IMR-90 (cell line): ENCODE measurements around the gene ETS1. TPM values are rescaled to one million over a fixed set of nuclear protein-coding genes. Genes with fewer than 3 reads are reported as not detected.

Experiments used
- ATAC-seq: fragments of 200-7000 bp; cut with Tn5 transposase; 2 replicates; pipeline ENCODE4 v1.9.1; 2020; ENCODE audit warnings: low read depth, mild to moderate bottlenecking, moderate library complexity
- BruUV-seq: library from RNA; stranded (reverse); fragments of 400-500 nt; replicated peaks from 2 replicates; lab custom pipeline; 2021; lab: Mats Ljungman, UMichigan
- CTCF ChIA-PET: fragments of 300-600 bp; formaldehyde crosslinking; extraction: SDS; loops from one replicate; lab custom pipeline; 2021; ENCODE audit warnings: antibody characterized with exemption; lab: Yijun Ruan, JAX
- POLR2A ChIA-PET: fragments of 300-600 bp; sonication (Branson Sonifier 250); formaldehyde crosslinking; loops from one replicate; lab custom pipeline; 2022; ENCODE audit warnings: antibody characterized with exemption; ENCODE audit not compliant: unreplicated experiment; lab: Charles Lee
- DNase-seq: peaks from one replicate; pipeline ENCODE4 v3.0.0; 2013
- H2AFZ ChIP-seq: replicated peaks from 2 replicates; pipeline ENCODE3; 2013; ENCODE audit warnings: low read length, mild to moderate bottlenecking; ENCODE audit not compliant: poor library complexity
- H2AK5ac ChIP-seq: 2 replicates; pipeline ENCODE4 v1.6.1; 2013; ENCODE audit warnings: low read depth, low read length, inconsistent platforms
- H2AK9ac ChIP-seq: replicated peaks from 2 replicates; pipeline ENCODE3; 2013; ENCODE audit warnings: mild to moderate bottlenecking, low read depth, low read length, moderate library complexity; ENCODE audit not compliant: poor library complexity
- H2BK120ac ChIP-seq: 2 replicates; pipeline ENCODE4 v1.6.1; 2013; ENCODE audit warnings: low read depth, low read length, inconsistent platforms
- H2BK15ac ChIP-seq: 3 replicates; pipeline ENCODE4 v1.6.1; 2013; ENCODE audit warnings: low read depth, low read length, inconsistent platforms
- H2BK20ac ChIP-seq: 2 replicates; pipeline ENCODE4 v1.6.1; 2013; ENCODE audit warnings: low read depth, mild to moderate bottlenecking, inconsistent platforms, low read length, moderate library complexity
- H2BK5ac ChIP-seq: 2 replicates; pipeline ENCODE4 v1.6.1; 2013; ENCODE audit warnings: mild to moderate bottlenecking, low read depth, low read length, inconsistent platforms; ENCODE audit not compliant: poor library complexity, severe bottlenecking
- H3K14ac ChIP-seq: replicated peaks from 2 replicates; pipeline ENCODE4 v1.6.1; 2013; ENCODE audit warnings: low read depth, low read length, inconsistent platforms
- H3K18ac ChIP-seq: 2 replicates; pipeline ENCODE4 v1.6.1; 2013; ENCODE audit warnings: low read depth, low read length, control low read depth
- H3K23ac ChIP-seq: 2 replicates; pipeline ENCODE4 v1.6.1; 2013; ENCODE audit warnings: low read depth, low read length, inconsistent platforms
- H3K27ac ChIP-seq: 2 replicates; pipeline ENCODE4 v1.5.1; 2013; ENCODE audit warnings: mild to moderate bottlenecking, control low read depth, low read length; ENCODE audit not compliant: insufficient read depth
- H3K27me3 ChIP-seq: 2 replicates; pipeline ENCODE4 v1.6.1; 2013; ENCODE audit warnings: low read length; ENCODE audit not compliant: control insufficient read depth, insufficient read depth
- H3K36me3 ChIP-seq: 2 replicates; pipeline ENCODE4 v1.6.1; 2013; ENCODE audit warnings: low read length, mixed read lengths; ENCODE audit not compliant: control insufficient read depth, insufficient read depth
- H3K4ac ChIP-seq: 2 replicates; pipeline ENCODE4 v1.6.1; 2013; ENCODE audit warnings: low read depth, low read length, inconsistent platforms
- H3K4me1 ChIP-seq: 2 replicates; pipeline ENCODE4 v1.6.1; 2013; ENCODE audit warnings: low read length, mixed read lengths; ENCODE audit not compliant: control insufficient read depth, insufficient read depth
- H3K4me2 ChIP-seq: 2 replicates; pipeline ENCODE4 v1.6.1; 2013; ENCODE audit warnings: low read depth, mild to moderate bottlenecking, control low read depth, low read length, moderate library complexity
- H3K4me3 ChIP-seq: 2 replicates; pipeline ENCODE4 v1.5.1; 2013; ENCODE audit warnings: low read depth, mild to moderate bottlenecking, control low read depth, low read length, moderate library complexity; ENCODE audit not compliant: insufficient read depth
- H3K56ac ChIP-seq: 2 replicates; pipeline ENCODE4 v1.6.1; 2013; ENCODE audit warnings: low read length, inconsistent platforms; ENCODE audit not compliant: insufficient read depth; ENCODE audit errors: extremely low read depth
- H3K79me1 ChIP-seq, 2 experiments: 2 replicates each; pipeline ENCODE4 v1.6.1; 2013; ENCODE audit warnings: low read length in 2 of 2, inconsistent platforms in 1 of 2, low read depth in 1 of 2
- H3K9ac ChIP-seq: 2 replicates; pipeline ENCODE4 v1.6.1; 2013; ENCODE audit warnings: low read depth, low read length, control low read depth
- H3K9me1 ChIP-seq: 2 replicates; pipeline ENCODE4 v1.6.1; 2013; ENCODE audit warnings: low read length, inconsistent platforms; ENCODE audit not compliant: insufficient read depth
- H3K9me3 ChIP-seq: 2 replicates; pipeline ENCODE4 v1.6.1; 2013; ENCODE audit warnings: low read length; ENCODE audit not compliant: control insufficient read depth, insufficient read depth
- H4K20me1 ChIP-seq: 2 replicates; pipeline ENCODE4 v1.6.1; 2013; ENCODE audit warnings: low read length, inconsistent platforms; ENCODE audit not compliant: insufficient read depth
- H4K5ac ChIP-seq: 2 replicates; pipeline ENCODE4 v1.6.1; 2013; ENCODE audit warnings: mild to moderate bottlenecking, low read depth, low read length, control low read depth
- H4K8ac ChIP-seq, 2 experiments: 2 replicates each; pipeline ENCODE4 v1.6.1; 2013; ENCODE audit warnings: low read depth in 2 of 2, low read length in 2 of 2, control low read depth in 1 of 2, inconsistent platforms in 1 of 2
- H4K91ac ChIP-seq: 2 replicates; pipeline ENCODE4 v1.6.1; 2013; ENCODE audit warnings: low read depth, low read length, inconsistent platforms; ENCODE audit not compliant: insufficient read depth
- BHLHE40 ChIP-seq: fragments of 150-350 bp; IDR thresholded peaks from 2 replicates; pipeline ENCODE4 v1.6.1; 2016; ENCODE audit warnings: mild to moderate bottlenecking, low read depth, low read length
- CEBPB ChIP-seq: IDR thresholded peaks from 2 replicates; pipeline ENCODE4 v1.6.1; 2012; ENCODE audit warnings: low read depth, low read length, improper control_type of control experiment
- CHD1 ChIP-seq: IDR thresholded peaks from 2 replicates; pipeline ENCODE4 v1.6.1; 2012; ENCODE audit warnings: low read depth, low read length, improper control_type of control experiment
- CTCF ChIP-seq: conservative IDR thresholded peaks from 2 replicates; pipeline ENCODE4 v1.5.1; 2012; ENCODE audit warnings: mild to moderate bottlenecking, low read depth, low read length, improper control_type of control experiment
- ELK1 ChIP-seq: fragments of 150-350 bp; IDR thresholded peaks from 2 replicates; pipeline ENCODE4 v1.6.1; 2016; ENCODE audit warnings: low read depth, mild to moderate bottlenecking, low read length, moderate library complexity, borderline replicate concordance
- MAZ ChIP-seq: IDR thresholded peaks from 2 replicates; pipeline ENCODE4 v1.6.1; 2012; ENCODE audit warnings: low read depth, mild to moderate bottlenecking, low read length, improper control_type of control experiment, moderate library complexity, borderline replicate concordance
- MXI1 ChIP-seq: IDR thresholded peaks from 2 replicates; pipeline ENCODE4 v1.6.1; 2012; ENCODE audit warnings: low read depth, mild to moderate bottlenecking, low read length, moderate library complexity, borderline replicate concordance
- NFE2L2 ChIP-seq: fragments of 150-350 bp; IDR thresholded peaks from 2 replicates; pipeline ENCODE4 v1.6.1; 2016; ENCODE audit warnings: low read depth, mild to moderate bottlenecking, low read length
- POLR2A ChIP-seq: IDR thresholded peaks from 2 replicates; pipeline ENCODE4 v1.6.1; 2012; ENCODE audit warnings: mild to moderate bottlenecking, low read depth, low read length
- RAD21 ChIP-seq: IDR thresholded peaks from 2 replicates; pipeline ENCODE4 v1.6.1; 2012; ENCODE audit warnings: low read length, improper control_type of control experiment
- RCOR1 ChIP-seq: IDR thresholded peaks from 2 replicates; pipeline ENCODE4 v1.6.1; 2012; ENCODE audit warnings: mild to moderate bottlenecking, low read length, improper control_type of control experiment; ENCODE audit not compliant: insufficient replicate concordance
- RFX5 ChIP-seq: IDR thresholded peaks from 2 replicates; pipeline ENCODE4 v1.8.0; 2012; ENCODE audit warnings: low read depth, mild to moderate bottlenecking, low read length, moderate library complexity
- SMC3 ChIP-seq: fragments of 150-350 bp; IDR thresholded peaks from 2 replicates; pipeline ENCODE4 v1.6.1; 2016; ENCODE audit warnings: low read depth, mild to moderate bottlenecking, antibody characterized with exemption, low read length, moderate library complexity
- WGBS, 2 experiments: methylation state at CpG; one replicate each; pipeline versions ENCODE4 v1.1.5 to v1.1.7; 2013; ENCODE audit warnings: missing lambda C conversion rate in 2 of 2; ENCODE audit not compliant: insufficient read length in 1 of 2; ENCODE audit errors: extremely low coverage in 2 of 2; 5-methylcytosine and 5-hydroxymethylcytosine counted together
- dilution Hi-C: fragments of 300-500 bp; cut with HindIII; formaldehyde crosslinking; loops from one replicate; pipeline ENCODE4 v1.14.3; 2018; ENCODE audit warnings: low sequenced_read_pairs; ENCODE audit not compliant: unreplicated experiment
- in situ Hi-C: fragments of 300-500 bp; cut with MboI; formaldehyde crosslinking; loops from 3 replicates; pipeline ENCODE4 v1.14.3; 2019; ENCODE audit warnings: low sequenced_read_pairs, inconsistent platforms, mixed read lengths
- intact Hi-C: fragments of 100-400 bp; cut with micrococcal nuclease; formaldehyde crosslinking; loops from 2 replicates; pipeline ENCODE4 v1.10.0; 2022
- polyA plus RNA-seq, 3 experiments: library from polyadenylated mRNA; depleted of rRNA; stranded (reverse); fragments of >200 nt; gene quantifications; 2 replicates each; pipeline ENCODE4 v1.2.3, GENCODE V29; 2012; ENCODE audit warnings: low replicate concordance in 1 of 3
- total RNA-seq: library from RNA; depleted of rRNA; stranded (reverse); fragments of >200 nt; gene quantifications from 2 replicates; pipeline ENCODE4 v1.2.3, GENCODE V29; 2012

Gene ETS1
- total and polyA plus RNA-seq, 2 of the 4 experiments (the other 2 are of a cell fraction) = 41.2 to 56.3 TPM

DNA sequence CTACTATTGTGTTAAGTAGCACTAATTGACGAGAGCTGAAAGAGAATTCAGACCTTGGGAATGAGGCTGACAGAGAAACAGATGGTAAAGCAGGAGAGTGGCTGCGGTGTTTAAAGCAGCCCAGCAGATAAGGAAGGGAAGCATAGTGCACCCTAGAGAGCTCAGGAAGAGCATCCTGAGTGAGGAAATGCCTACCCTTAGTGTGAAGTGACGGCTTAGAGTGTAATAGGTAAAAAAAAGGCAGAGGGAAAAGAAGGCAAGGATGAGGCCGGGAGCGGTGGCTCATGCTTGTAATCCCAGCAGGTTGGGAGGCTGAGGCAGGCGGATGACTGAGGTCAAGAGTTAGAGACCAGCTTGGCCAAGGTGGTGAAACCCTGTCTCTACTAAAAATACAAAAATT is 22.4 kb upstream of the ETS1 start:
- Histone ChIP-seq H2BK20ac (no peak overlapping the region), H4K5ac (no peak overlapping the region), H3K14ac (no peak overlapping the region), H3K4me3 (no peak overlapping the region), H2BK15ac (no peak overlapping the region), H2AFZ (no peak overlapping the region), H2AK9ac (no peak overlapping the region), H3K79me1 (no peaks in the 10 kb centered on the region), H3K18ac (no peak overlapping the region), H4K91ac (no peak overlapping the region), H4K8ac (no peak overlapping the region), H3K27me3 (peaks cover 29% of the 10 kb centered on the region), H3K27ac (no peak overlapping the region), H3K4me1 (no peaks in the 10 kb centered on the region), H3K23ac (no peak overlapping the region), H3K9me1 (no peaks in the 10 kb centered on the region), H2AK5ac (no peak overlapping the region), H2BK5ac (no peak overlapping the region), H3K9ac (no peak overlapping the region), H4K20me1 (no peaks in the 10 kb centered on the region), H3K9me3 (no peaks in the 10 kb centered on the region), H2BK120ac (no peak overlapping the region), H3K4me2 (no peak overlapping the region), H3K36me3 (no peaks in the 10 kb centered on the region), H3K56ac (no peak overlapping the region), H3K4ac (no peak overlapping the region)
- ATAC-seq (no peak), DNase-seq (no peak)
- intact Hi-C loops = no loop called here
- in situ Hi-C loops = no loop called here
- WGBS, 2 experiments = 100% methylated on average over 2 of the region's 6 CpGs; no CpG with 5 or more reads in 1 of the 2 experiments
- TF ChIP-seq CHD1 = no peak
- TF ChIP-seq POLR2A = no peak
- no peak for TF ChIP-seq RFX5
- TF ChIP-seq MXI1 = no peak
- TF ChIP-seq BHLHE40 = no peak
- no peak for TF ChIP-seq SMC3
- no peak for TF ChIP-seq CTCF
- no peak for TF ChIP-seq MAZ
- TF ChIP-seq RCOR1 = no peak
- no peak for TF ChIP-seq NFE2L2
- no peak for TF ChIP-seq CEBPB
- no peak for TF ChIP-seq RAD21
- TF ChIP-seq ELK1 = no peak
- CTCF ChIA-PET = interaction anchor here (1.3 kb wide), 1 partner anchor 11 kb away, joined by 3 read pairs; no protein-coding TSS in a partner anchor
- no TSS peak for BruUV-seq
- dilution Hi-C loops = no loop called here
- POLR2A ChIA-PET = no interaction called here
